NCI-H510A treated with DMSO at 0.1 percent for 48 hours (cell line): ENCODE data around the gene PSMD6.

Source experiments
- DNase-seq: peaks from one replicate; lab custom pipeline; 2025; lab: John Stamatoyannopoulos, UW

Gene PSMD6

DNA sequence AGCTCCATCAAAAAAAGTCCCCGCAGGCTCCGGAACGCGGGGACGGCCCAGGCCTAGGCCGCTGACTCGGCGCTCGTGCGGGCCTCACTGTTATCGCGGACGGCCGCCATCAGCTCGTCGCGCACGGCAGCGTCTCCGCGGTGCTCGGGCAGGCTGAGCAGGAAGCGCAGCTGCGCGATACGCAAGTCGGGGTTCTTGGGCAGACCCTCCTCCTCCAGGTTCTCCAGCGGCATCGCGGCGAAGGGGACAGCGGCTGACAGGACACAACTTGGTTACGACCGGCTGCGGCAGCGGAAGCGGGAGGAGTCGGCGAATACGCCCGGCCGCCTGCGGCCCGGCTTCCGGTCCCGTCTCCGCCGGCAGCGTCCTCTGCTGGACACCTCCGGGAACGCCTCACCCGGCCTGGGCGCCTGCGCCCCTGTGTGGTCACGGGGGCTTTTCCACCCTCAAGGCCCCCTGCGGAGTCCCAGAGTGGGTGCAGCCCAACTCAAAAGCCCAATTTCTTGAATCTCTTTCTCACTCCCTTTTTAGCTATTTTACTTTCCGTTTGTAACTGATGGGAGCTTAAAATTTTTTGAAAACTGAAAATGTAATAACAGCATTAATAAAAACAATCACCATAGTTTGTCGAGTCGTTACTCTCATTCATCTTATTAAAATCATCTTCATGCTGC is at the start of gene PSMD6:
PSMD6 (minus strand) TSS at position 308 of the 674 bp plus-strand sequence; CDS start at position 233, 75 bp downstream.
- DNase-seq, result peak; percentile 52

DNA sequence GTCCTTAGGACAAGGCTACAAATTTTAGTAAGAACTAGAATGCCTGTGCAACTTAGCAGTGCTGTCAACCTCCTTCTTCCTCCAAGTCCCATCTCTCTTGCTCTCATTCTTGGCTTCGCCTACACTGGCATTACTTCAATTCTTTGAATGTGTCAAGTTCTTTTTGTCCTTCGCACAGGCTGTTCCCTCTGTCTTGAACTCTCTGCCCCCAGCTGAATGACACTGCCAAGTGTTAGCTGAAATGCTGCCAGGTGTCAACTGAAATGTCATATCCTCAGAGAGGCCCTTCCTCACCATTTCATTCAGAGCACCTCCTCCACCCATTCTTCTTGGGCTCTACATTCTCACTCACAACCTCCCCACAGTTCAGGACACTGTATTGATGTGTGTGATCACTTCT is 48.8 kb upstream of the PSMD6 start:
- DNase-seq, result no peak

DNA sequence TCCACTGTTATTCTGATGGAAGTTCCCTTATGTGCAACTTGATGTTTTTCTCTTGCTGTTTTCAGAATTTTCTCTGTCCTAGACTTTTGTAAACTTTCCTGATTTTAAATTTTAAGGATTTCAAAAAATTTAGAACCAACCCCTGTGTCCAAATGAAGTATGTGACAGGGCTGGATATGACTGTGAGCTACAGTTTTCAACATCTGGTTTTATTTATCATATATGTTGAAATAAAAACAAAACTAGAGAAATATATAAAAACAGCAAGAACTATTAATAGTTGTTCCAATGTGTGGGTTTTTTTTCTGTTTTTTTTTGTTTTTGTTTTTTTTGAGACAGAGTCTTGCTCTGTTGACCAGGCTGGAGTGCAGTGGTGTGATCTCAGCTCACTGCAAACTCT is 47.4 kb upstream of the PSMD6 start:
- no peak for DNase-seq

DNA sequence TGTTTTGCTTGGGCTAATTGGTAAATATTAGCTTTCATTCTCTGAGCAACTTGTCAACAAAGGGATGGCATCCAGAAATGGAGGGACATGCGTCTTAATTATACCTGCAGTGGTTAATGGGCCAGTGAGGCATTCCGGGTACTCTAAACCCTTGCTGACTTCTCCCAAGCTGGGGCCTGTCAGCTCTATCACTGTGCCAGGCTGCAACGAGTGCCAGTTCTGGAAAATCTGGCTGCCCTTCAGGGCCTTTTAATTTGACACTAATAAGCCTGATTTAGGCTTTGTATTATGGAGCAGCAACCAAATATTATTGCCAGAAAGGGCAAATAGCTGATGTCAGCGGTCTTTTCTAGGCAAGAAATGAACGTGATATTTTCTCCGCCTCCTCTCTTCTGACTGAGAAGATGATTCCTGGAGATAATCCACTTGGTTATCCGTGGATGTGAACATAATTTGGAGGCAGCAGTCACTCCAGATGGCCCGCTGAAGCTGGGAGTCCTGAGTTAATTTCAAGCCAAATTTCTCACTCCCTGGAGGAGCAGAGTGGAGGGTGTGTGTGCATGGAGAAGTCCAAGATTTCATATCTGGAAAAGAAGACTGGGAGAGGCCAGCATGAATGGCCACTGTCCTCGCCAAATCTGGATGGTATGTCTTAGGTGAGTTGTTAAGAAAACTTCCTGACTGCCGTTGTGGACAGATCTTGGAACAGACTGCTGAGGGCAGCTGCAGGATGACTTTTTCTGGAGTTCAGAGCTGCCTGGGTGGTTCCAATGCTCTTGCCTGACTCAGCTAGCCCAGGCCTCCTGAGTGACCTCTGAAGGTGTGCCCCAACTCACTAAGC is 44.4 kb upstream of the PSMD6 start:
- DNase-seq, result no peak

DNA sequence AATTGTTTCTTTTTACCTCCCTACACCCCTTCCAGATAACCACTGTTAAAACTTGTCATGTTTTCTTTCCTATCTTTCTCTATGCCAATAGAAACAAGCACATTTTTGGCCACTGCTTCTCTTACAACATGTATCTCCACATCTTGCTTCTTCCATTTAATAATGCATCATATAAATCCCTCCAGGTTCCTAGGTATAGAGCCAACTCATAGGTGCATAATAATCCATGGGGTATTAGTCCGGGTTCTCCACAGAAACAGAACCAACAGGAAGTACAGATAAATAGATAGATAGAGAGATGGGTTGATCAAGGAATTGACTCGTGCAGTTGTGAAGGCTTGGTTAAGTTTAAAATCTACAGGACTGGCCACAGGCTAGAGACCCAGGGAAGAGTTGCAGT is 41.5 kb upstream of the PSMD6 start:
- DNase-seq, result no peak

DNA sequence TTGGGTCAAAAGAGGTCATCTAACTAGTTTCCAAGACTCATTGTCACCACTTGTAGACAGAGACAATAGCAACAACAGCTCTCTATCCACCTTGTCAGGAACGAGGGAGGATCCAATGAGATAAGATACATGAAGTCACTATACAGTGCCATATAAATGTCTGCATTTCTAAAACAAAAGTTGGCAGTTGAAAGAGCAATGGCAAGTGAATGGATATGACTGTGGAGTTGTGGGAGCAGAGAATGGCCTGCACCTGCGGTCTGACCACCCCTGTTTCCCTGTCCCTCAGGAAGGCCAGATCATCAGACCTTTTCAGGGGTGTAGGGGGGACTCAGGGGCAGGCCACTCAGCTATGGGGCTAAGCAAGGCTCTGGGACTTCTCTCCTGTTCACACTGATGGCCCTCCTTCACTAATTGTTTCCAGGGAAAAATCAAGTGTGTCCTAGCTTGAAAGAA is 40.7 kb upstream of the PSMD6 start:
- DNase-seq, result no peak

DNA sequence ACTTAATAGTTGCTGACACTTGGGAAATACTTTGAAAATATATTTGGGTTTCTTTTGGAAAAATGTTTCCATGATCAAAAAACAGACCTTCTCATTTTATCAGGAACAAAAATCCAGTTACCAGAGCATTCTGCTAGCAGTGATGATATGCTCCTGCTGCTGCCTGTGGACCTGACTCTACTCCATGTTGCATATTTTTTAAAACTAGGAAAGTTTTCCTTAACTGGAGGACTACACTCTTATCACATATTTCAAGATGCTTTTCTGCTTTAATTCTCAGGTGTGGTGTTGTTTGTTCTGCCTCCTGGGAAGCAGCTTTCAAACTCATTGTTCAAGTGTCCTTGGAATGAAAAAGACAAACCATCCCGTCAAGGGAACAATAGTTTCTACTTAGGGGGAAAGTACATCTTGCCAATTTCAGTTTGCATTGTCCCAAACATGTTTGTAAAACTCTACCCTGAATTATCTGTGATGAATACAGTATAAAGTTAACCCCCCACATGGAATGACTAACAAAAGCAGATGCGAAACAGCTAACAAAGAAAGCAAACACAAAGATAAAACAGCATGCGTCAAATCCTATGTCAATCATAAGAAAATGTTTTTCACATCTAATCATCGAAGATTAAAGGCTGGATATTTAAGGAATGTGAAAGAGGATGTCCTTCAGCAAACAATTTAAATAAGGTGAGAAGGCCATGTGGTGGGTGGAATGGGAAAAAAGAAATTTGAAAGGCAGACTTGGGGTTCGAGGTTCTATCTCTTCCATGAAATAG is 40.1 kb upstream of the PSMD6 start:
- no peak for DNase-seq

DNA sequence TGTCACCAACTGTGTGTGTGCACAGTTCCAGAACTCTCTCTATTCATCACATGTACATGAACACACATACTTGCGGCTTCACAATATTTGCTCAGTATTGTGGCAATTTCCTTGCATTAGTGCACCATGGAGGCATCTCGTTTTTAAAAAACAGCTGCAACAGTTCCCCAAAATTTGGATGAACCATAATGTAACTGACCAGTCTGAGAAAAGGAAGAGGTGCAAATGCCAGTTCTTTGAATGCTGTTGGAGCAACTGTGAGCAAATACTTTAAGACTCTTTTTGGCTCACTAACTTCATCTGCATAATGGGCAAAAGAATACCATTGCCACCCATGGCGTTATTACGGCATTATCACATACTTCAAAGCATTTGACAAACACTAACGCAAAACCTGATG is 38.3 kb upstream of the PSMD6 start:
- no peak for DNase-seq

DNA sequence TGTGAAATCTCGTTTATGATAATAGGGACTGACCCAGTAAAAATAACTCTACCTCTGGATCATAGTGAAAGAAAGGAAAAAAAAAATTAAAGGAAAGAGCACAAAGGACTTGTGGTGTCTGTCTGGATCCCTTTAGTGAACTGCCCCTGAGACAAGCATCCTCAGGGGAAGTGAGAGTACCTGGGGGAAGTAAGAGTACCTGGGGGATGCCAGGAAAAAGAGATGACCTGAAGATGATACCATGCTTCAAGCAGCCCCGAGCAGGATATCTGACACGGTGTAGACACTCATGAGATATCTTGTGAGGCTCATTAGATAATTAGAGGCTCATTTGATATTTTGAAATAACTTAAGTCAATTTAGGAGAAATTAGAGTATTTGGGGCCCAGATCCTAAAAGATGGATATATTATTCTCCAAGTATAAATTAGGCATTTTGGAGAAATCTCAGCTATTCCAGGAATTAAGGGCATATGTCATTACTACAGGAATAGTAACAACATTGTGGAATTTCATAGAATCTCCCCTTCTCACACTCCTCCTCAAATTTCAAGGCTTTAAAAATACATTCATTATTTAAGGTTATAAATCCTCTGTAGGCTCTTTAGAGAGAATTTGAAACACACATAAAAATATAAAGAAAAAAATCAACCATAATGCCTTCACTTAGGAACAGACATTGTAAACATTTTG is 36.3 kb upstream of the PSMD6 start:
- DNase-seq, result no peak

DNA sequence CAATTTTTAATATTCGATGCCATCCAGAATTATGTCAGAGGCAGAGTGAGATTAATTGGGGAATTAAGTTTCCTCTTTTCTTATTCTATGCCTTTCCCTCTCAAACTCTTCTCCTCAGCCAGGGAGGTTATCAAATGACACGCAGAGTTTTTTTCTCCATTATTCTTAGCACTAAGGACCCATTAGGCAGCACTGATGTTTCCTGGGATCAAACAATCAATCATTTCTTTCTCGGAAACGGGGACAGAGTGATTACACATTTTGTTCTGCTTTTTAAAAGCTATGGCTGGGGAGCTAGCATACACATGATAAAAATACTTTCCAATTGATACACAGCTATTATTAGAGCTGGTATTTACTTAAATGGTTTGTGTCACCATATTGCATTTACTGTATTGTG is 35.3 kb upstream of the PSMD6 start:
- no peak for DNase-seq

DNA sequence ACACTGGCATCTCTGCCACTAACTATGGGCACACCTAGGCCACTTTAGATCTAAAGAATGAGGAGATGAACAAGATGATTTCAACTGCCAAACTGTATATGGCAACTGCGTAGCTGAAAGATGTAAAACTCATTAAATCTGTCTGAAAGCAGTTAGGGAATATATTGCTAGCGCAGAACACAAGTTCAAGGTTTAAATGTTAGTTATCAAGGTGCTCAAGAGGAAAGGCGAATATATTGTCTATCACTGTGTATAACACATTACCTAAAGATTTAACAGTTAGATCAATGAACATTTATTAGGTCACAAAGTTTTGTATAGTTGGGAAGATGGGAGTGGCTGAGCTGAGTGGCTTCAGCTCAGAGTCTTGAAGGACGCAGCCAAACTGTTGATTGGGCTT is 33.9 kb upstream of the PSMD6 start:
- DNase-seq, result no peak

DNA sequence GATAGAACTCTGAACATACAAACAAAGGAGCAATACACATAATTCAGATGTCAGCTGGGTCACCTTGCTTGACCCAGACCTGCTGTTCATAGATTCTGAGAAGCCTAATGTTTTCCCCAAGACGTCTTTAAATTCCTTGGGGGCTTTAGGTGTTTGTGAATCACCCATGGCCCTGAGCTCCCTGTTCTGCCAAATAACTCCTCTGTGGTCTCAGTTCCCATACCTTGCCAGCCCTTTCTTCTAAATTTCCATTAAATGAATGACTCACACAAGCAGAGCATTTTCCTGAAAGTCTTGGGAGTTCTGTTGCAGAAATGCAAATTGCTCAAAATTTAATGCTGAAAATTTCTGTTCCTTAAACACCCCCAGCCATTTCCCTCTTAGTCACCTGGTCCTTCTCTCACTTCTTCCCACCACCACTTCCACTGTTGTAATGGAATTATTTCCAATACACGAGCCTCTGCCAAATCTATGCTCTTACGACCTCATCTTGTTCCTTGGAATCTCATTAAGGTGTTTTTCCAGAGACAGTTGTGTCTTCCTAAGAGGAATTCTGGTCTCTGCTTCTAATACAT is 33.4 kb upstream of the PSMD6 start:
- no peak for DNase-seq

DNA sequence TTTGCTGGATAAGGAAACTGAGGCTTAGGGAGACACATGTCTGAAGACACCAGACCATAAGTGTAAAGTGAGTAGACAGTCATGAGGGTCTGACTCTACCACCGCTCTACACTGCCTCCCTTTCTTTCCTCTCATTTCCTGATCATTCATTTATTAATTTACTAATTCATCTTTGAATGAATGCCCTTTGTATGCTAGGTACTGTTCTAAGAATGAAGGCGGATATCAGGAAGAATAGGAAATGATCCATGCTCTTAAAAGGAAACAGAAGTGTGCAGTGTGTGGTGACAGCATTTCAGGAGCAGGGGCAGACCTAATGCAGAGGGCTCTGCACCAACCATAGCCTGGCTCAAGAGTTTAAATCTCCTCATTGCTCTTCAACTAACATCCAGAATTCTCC is 31.8 kb upstream of the PSMD6 start:
- DNase-seq, result no peak

DNA sequence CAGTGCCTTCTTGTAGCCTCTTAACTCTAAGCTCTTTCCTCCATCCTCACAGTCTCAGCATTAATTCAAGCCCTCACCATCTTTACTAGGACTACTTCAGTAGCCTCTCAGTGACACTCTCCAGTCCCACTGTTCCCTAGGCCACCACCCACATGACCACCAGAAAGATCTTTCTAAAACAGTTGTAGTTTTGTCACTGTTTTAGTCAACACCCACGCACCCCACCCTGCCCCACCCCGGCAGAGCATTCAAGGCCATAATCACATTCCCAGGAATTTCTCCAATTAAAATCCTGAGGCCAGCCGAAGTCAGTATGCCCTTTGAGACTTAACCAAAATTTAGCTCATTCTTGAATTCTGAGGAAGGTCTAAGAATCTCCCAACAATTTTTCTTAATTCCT is 31.2 kb upstream of the PSMD6 start:
- DNase-seq, result no peak

DNA sequence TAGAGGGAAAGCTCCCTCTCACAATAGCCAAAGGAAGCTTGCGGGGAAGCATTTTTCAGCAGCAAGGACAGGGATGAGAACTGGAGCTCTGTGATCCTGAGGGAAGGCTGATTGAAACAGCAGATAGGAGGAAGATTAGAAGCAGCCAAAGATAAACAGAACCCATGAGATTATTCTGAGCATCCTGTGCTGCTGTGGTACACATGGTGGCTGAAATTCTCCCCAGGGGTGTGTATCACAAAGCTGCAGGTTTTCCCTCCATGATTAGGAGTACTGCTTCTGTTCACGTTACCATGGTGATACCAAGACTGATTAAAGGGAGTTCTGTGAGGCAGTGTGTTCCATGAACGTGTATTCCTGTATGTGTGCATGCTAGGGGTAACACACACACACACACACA is 30.3 kb upstream of the PSMD6 start:
- DNase-seq, result no peak

DNA sequence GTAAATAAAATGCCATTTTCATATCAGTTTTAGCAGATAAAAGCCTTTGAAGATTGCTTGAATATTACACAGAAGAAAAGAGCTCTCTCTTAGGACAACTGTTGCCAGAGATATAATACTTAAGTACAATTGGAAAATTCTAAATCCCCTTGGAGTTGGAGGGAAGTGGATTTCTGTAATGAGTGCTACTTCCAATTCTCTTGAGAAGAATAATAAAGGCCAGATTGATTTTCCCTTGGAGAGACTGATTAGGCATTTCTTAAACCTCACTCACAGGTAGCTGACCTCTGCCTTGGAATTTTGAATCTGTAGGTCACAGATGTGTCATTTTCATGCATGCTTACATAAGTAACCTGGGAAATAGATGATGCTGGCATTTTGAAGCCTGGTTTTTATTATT is 29.8 kb upstream of the PSMD6 start:
- no peak for DNase-seq

DNA sequence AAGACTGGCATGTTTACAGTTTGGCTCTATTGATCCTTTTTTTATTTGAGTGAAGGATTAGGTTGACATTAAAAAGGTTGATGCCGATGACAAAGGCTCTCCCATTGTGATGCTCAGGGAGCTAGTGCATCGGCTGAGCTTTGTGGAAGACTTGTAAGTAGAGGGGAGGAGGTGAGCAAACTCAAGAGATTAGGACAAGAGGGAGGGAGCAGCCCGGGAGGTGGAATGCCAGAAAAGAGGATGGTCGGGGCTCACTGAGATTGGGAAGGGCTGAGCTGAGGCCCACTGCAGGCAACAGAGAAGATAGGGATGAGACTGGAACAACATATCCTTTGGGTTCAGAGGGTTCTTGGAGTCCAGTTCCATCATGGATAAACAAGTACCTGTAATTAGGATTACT is 26.5 kb upstream of the PSMD6 start:
- no peak for DNase-seq

DNA sequence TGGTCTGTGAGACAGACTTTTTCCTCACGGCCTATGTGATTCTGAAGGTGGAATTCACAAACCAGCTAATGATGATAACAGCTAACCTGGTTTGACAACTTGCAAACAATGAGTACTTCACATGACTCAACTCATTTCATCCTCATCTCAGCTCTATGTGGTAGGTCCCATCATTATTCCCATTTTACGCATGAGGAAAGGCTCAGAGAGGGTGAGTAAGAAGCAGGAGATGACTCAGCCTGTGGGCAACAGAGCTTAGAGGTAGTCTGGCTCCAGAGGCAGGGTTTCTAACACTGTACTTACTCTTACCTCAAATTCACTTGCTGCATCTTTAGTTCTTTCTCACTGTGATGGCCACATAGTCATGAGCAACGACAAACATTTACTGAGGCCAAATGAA is 25.8 kb upstream of the PSMD6 start:
- no peak for DNase-seq

DNA sequence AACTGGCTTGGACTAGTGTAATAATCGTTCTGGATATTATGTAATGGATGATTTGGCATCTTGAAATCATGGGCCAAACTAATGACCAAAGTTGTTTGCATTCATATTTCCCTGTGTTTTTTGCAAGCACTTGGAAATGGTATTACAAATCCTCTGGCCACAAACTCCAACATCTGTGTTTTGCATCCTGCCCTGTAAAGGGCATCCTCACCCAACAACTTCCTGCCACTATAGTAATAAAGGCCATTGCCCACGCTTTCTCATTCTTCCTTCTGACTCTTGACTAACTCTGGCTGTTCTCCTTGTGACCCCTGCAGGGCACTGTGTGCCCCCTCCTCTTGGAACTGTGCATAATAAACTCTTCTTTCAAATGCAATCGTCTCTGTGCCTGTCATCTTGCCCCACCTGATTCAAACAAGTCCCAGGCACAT is 25.4 kb upstream of the PSMD6 start:
- no peak for DNase-seq

DNA sequence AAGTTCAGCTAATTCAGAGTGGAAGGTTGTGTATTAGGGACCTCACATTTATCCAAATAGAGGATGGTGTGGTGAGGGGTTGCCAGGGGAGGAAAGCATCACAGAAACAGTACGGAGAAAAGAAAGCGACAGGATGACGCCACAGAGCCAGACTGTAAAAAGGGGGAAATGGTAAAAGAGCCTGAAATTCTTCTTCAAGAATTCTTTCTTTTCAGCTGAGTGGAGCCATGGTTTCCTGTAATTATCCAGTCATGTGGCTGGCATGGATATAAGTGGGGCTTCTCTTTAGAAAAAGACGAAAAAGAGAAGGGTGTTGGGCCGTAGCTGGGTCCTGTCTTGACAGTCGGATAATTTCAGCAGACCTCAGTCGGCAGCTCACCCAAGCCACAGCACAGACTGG is 24.5 kb upstream of the PSMD6 start:
- no peak for DNase-seq

DNA sequence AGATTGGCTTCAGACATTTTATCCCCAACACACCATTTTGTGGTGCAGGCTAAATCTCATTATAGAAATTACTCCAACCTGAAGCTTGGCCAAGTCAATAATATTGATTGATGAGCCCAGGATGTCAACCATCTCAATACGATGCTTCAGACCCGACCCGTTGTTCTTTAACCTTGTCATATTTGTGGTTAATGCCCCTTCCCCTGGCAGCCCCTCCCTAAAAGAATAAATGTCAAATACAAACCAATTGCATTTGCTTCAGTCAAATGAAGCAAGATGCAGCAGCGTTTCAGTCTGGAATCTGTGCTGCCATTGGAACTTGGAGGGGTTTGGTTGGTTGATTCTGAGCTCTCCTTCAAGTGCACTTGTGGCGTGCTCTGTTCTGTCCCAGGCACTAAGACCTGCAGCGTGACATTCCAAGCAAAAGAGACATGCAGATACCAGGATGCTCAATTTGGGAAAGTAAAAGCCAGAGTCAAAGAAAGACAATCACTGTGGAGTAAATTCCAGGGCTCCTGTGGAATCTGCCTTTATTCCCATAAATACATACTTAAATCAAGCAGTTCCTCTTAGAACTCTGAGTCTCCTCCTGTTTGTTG is 23.8 kb upstream of the PSMD6 start:
- DNase-seq, result no peak
